ENCODE data around the gene DCTN5.
A peak's percentile ranks its signal among the peaks of the same experiment; 100 is the strongest.

DCTN5 gene

DNA sequence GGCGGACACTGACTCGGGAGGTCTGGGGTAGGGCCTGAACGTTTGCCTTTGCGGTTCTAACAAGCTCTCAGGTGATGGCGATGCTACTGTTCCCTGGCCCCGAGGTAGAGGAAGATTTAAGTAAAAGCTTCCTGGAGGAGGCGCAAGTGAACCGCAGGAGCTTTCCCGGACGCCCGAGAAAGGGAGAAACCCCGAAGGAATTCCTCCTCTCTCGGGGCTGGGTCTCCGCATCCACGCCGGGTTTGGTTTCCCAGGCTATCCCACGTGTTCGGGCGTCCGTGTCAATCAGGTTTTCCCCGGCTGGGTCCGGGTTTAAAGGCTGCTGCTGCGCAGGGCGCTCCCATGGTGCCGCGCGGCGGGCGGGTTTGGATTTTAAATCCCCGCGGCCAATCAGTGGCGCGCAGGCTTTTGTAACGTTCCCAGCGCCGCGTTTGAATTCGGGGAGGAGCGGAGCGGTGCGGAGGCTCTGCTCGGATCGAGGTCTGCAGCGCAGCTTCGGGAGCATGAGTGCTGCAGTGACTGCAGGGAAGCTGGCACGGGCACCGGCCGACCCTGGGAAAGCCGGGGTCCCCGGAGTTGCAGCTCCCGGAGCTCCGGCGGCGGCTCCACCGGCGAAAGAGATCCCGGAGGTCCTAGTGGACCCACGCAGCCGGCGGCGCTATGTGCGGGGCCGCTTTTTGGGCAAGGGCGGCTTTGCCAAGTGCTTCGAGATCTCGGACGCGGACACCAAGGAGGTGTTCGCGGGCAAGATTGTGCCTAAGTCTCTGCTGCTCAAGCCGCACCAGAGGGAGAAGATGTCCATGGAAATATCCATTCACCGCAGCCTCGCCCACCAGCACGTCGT, 37.4 kb downstream of the DCTN5 start, which contains the start of gene PLK1:
TSS of gene PLK1 (plus strand) at position 460 of the 844 bp plus-strand sequence. CDS start at position 504, 44 bp downstream.
- 1 to 2% methylated on average over 75 of the region's 75 CpGs for WGBS, 2 experiments
- Histone ChIP-seq H3K27ac (ENCODE audit: insufficient read depth, low read depth, low read length, poor library complexity, severe bottlenecking) (peak within 1 kb of the TSS; percentile 70), H3K4me3 (ENCODE audit: insufficient read depth, low read depth, low read length) (peak within 1 kb of the TSS; percentile 89), H3K9me3 (ENCODE audit: control insufficient read depth, low read length) (no peaks in the 10 kb centered on the region), H3K36me3 (ENCODE audit: control insufficient read depth, insufficient read depth, low read length) (peaks cover 21% of the 10 kb centered on the region), H3K27me3 (ENCODE audit: control insufficient read depth, insufficient read depth, low read length, poor library complexity, severe bottlenecking) (no peaks in the 10 kb centered on the region), H3K4me1 (ENCODE audit: control insufficient read depth, insufficient read depth, low read length) (peaks cover 18% of the 10 kb centered on the region)

DNA sequence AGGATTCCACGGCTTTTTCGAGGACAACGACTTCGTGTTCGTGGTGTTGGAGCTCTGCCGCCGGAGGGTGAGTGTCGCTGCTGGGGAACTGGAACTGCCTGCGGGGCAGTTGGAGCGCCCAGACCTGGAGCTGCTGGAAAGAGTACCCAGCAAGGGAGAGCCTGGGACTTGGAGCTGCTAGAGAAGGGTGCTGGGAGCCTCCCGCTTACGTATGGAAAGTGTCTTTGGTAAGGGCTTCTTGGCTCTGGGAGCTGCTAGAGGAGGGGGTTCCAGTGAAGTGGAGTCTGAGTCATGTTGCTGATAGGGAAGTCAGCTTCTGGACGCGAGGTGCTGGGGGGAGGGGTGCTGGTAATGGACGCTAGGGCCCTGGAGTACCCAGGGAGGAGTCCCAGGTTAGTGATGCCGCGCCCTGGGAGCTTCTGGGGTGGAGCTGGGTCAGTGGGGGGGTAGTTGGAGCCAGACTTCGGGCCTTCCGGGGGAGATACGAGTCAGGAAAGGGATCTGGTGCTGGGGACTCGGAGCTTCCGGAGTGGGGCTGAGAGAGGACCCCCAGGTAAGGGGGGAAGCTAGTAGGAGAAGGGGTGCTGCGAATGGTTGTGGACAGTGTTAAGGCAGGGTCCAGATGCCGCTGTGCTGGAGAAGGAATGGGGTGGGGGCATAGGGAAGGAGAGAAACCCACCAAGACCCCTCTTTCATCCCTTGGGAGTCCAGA, 38.2 kb downstream of the DCTN5 start:
- peak overlapping the region; percentile 89 for H3K4me3 ChIP-seq (ENCODE audit: insufficient read depth, low read depth, low read length)
- no peaks in the 10 kb centered on the region for H3K27me3 ChIP-seq (ENCODE audit: control insufficient read depth, insufficient read depth, low read length, poor library complexity, severe bottlenecking)
- H3K4me1 ChIP-seq (ENCODE audit: control insufficient read depth, insufficient read depth, low read length), result peaks cover 18% of the 10 kb centered on the region
- H3K36me3 ChIP-seq (ENCODE audit: control insufficient read depth, insufficient read depth, low read length), result peaks cover 24% of the 10 kb centered on the region
- no peaks in the 10 kb centered on the region for H3K9me3 ChIP-seq (ENCODE audit: control insufficient read depth, low read length)
- 0 to 1% methylated on average over 24 of the region's 24 CpGs for WGBS, 2 experiments
- no peak overlapping the region for H3K27ac ChIP-seq (ENCODE audit: insufficient read depth, low read depth, low read length, poor library complexity, severe bottlenecking)

DNA sequence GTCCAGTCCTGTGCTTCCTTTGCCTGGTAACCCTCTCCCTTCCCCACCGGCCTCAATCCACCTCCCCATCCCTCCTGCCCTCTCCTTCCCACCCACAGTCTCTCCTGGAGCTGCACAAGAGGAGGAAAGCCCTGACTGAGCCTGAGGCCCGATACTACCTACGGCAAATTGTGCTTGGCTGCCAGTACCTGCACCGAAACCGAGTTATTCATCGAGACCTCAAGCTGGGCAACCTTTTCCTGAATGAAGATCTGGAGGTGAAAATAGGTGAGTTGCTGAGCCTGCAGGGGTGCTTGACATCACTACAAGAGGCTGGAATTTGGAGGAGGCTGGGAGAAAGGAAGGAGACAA, 38.7 kb downstream of the DCTN5 start:
- H3K4me3 ChIP-seq (ENCODE audit: insufficient read depth, low read depth, low read length), result peak overlapping the region; percentile 89
- no peak overlapping the region for H3K27ac ChIP-seq (ENCODE audit: insufficient read depth, low read depth, low read length, poor library complexity, severe bottlenecking)
- no peaks in the 10 kb centered on the region for H3K9me3 ChIP-seq (ENCODE audit: control insufficient read depth, low read length)
- peaks cover 24% of the 10 kb centered on the region for H3K36me3 ChIP-seq (ENCODE audit: control insufficient read depth, insufficient read depth, low read length)
- WGBS, 2 experiments, result 17 to 25% methylated on average over 6 of the region's 6 CpGs
- no peaks in the 10 kb centered on the region for H3K27me3 ChIP-seq (ENCODE audit: control insufficient read depth, insufficient read depth, low read length, poor library complexity, severe bottlenecking)
- H3K4me1 ChIP-seq (ENCODE audit: control insufficient read depth, insufficient read depth, low read length), result peaks cover 18% of the 10 kb centered on the region

DNA sequence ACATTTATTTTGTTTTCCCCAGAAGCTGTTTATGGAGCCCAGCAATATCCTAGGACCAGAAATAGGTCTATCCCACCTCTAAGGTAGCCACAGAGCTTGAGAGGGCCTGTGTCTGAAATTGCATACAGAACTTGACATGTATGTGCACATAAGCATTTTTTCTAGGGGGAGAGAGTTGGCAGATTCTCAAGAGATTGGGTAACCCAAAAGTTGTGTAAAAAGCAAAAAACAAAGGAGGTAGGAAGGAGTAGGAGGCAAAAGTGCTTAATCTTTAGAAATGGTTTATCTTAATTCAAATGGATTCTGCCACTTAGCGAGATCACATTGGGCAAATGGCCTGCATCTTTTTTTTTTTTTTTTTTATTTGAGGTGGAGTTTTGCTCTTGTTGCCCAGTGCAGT, 40.9 kb downstream of the DCTN5 start:
- 83 to 97% methylated on average over 1 of the region's 1 CpG for WGBS, 2 experiments
- Histone ChIP-seq H3K27me3 (ENCODE audit: control insufficient read depth, insufficient read depth, low read length, poor library complexity, severe bottlenecking) (no peaks in the 10 kb centered on the region), H3K4me3 (ENCODE audit: insufficient read depth, low read depth, low read length) (no peak overlapping the region), H3K9me3 (ENCODE audit: control insufficient read depth, low read length) (no peaks in the 10 kb centered on the region), H3K4me1 (ENCODE audit: control insufficient read depth, insufficient read depth, low read length) (peaks cover 18% of the 10 kb centered on the region), H3K27ac (ENCODE audit: insufficient read depth, low read depth, low read length, poor library complexity, severe bottlenecking) (no peak overlapping the region), H3K36me3 (ENCODE audit: control insufficient read depth, insufficient read depth, low read length) (peaks cover 31% of the 10 kb centered on the region)

DNA sequence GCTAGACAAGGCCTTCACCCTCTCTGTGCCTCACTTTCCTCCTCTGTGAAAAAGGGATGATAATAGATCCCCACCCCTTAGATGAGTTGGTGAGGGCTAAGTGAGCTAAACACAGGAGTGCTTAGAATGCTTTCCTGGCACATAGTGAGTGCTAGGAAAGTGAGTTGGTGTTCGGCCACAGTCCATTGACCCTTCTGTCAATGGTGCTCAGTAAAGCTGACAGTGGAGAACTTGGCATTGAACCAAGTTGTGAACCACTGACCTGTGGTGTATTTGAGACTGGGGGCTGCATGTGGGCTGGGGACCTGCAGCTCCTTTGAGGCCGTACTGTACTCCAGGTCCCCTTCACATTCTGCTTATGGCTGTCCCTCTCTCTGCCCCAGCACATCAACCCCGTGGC, 42.2 kb downstream of the DCTN5 start:
- peaks cover 42% of the 10 kb centered on the region for H3K36me3 ChIP-seq (ENCODE audit: control insufficient read depth, insufficient read depth, low read length)
- WGBS, 2 experiments, result 92 to 94% methylated on average over 3 of the region's 3 CpGs

GRCh38 chr16:23687034-23687808, 46.0 kb downstream of the DCTN5 start:
- Histone ChIP-seq H3K27me3 (ENCODE audit: control insufficient read depth, insufficient read depth, low read length, poor library complexity, severe bottlenecking) (no peaks in the 10 kb centered on the region), H3K9me3 (ENCODE audit: control insufficient read depth, low read length) (no peaks in the 10 kb centered on the region), H3K4me3 (ENCODE audit: insufficient read depth, low read depth, low read length) (no peak overlapping the region), H3K27ac (ENCODE audit: insufficient read depth, low read depth, low read length, poor library complexity, severe bottlenecking) (no peak overlapping the region), H3K36me3 (ENCODE audit: control insufficient read depth, insufficient read depth, low read length) (peaks cover 55% of the 10 kb centered on the region), H3K4me1 (ENCODE audit: control insufficient read depth, insufficient read depth, low read length) (no peaks in the 10 kb centered on the region)
- WGBS, 2 experiments, result 95 to 96% methylated on average over 16 of the region's 16 CpGs

More for the DNA sequence above, 42.2 kb downstream of the DCTN5 start:
- no peak overlapping the region for H3K4me3 ChIP-seq (ENCODE audit: insufficient read depth, low read depth, low read length)
- no peaks in the 10 kb centered on the region for H3K9me3 ChIP-seq (ENCODE audit: control insufficient read depth, low read length)
- H3K27ac ChIP-seq (ENCODE audit: insufficient read depth, low read depth, low read length, poor library complexity, severe bottlenecking), result no peak overlapping the region
- no peaks in the 10 kb centered on the region for H3K27me3 ChIP-seq (ENCODE audit: control insufficient read depth, insufficient read depth, low read length, poor library complexity, severe bottlenecking)
- peaks cover 18% of the 10 kb centered on the region for H3K4me1 ChIP-seq (ENCODE audit: control insufficient read depth, insufficient read depth, low read length)

GRCh38 chr16:23689442-23690187, 48.3 kb downstream of the DCTN5 start:
- no peaks in the 10 kb centered on the region for H3K27me3 ChIP-seq (ENCODE audit: control insufficient read depth, insufficient read depth, low read length, poor library complexity, severe bottlenecking)
- no peaks in the 10 kb centered on the region for H3K9me3 ChIP-seq (ENCODE audit: control insufficient read depth, low read length)
- H3K4me3 ChIP-seq (ENCODE audit: insufficient read depth, low read depth, low read length), result no peak overlapping the region
- no peak overlapping the region for H3K27ac ChIP-seq (ENCODE audit: insufficient read depth, low read depth, low read length, poor library complexity, severe bottlenecking)
- WGBS, 2 experiments, result 97% methylated on average over 35 to 36 of the region's 36 CpGs
- H3K36me3 ChIP-seq (ENCODE audit: control insufficient read depth, insufficient read depth, low read length), result peaks cover 39% of the 10 kb centered on the region
- H3K4me1 ChIP-seq (ENCODE audit: control insufficient read depth, insufficient read depth, low read length), result no peaks in the 10 kb centered on the region

DNA sequence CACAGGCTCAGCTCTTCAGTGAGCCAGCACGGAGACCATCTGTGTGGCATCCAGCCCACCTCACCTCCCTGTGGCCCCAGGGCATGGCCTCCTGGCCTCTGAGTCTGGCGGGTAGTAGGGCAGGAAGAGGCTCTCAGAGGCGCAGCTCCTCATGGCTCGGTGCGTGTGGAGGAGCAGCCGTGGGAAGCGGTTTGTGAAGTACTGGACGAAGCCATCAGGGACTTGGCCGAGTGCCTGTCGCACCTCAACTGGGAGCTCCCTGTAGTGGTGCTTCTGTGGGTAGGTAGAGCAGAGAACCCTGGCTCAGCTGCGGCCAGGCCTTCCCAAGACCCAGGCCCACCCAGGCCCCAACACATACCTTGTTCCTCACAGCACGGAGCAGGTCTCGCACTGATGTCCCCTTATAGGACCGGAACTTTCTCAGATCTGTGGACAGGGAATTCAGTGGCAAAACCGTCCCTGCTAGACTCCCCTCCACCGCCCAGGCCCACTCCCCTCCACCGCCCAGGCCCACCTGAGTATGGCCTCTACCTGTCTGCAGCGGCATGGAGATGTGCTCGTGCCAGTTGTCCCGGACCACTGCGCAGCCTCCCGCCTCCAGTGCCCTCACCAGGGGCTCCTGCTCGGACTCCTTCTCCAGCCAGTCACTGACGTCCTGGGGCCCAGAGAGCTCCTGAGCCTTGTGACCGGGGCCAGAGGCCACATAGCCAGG, 49.7 kb downstream of the DCTN5 start:
- 92 to 94% methylated on average over 25 of the region's 25 CpGs for WGBS, 2 experiments
- Histone ChIP-seq H3K36me3 (ENCODE audit: control insufficient read depth, insufficient read depth, low read length) (peaks cover 39% of the 10 kb centered on the region), H3K27ac (ENCODE audit: insufficient read depth, low read depth, low read length, poor library complexity, severe bottlenecking) (no peak overlapping the region)

DNA sequence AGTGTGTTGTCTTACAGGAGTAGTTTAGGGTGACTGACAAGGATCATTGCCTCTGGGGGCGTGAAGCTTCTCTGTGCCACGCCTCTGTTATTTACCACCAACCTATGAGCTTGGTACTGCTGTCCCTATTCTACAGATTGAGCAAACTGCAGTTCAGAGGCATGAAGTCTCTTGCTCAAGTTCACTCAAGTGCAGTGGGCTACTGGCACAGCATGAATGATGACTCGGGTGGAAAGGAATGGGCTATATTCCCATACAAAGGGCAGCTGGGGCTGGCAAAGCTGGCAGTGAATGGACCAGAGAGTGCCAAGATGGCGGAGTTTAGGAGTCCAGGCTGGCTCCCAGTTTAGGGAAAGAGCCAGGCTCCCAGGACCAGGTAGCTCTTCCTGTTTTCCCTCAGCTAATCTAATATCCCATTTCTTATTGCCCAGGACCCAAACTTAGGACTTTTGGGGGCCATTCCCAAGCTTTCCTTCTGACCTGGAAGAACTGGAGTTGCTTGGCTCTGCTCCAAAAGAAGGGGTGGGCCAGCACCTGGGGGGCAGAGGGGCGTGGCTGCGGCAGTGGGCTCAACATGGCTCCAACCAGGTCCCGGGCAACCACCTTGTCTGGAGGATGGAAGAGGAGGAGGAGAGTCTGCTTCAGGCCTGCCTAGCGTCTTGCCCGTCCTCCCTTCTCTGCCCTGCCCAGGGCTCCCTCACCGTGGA, 50.4 kb downstream of the DCTN5 start:
- Histone ChIP-seq H3K27ac (ENCODE audit: insufficient read depth, low read depth, low read length, poor library complexity, severe bottlenecking) (no peak overlapping the region), H3K9me3 (ENCODE audit: control insufficient read depth, low read length) (no peaks in the 10 kb centered on the region), H3K36me3 (ENCODE audit: control insufficient read depth, insufficient read depth, low read length) (peaks cover 36% of the 10 kb centered on the region), H3K27me3 (ENCODE audit: control insufficient read depth, insufficient read depth, low read length, poor library complexity, severe bottlenecking) (no peaks in the 10 kb centered on the region), H3K4me3 (ENCODE audit: insufficient read depth, low read depth, low read length) (no peak overlapping the region), H3K4me1 (ENCODE audit: control insufficient read depth, insufficient read depth, low read length) (no peaks in the 10 kb centered on the region)
- 94% methylated on average over 10 of the region's 10 CpGs for WGBS, 2 experiments

More for the DNA sequence above, 49.7 kb downstream of the DCTN5 start:
- no peaks in the 10 kb centered on the region for H3K27me3 ChIP-seq (ENCODE audit: control insufficient read depth, insufficient read depth, low read length, poor library complexity, severe bottlenecking)
- H3K4me3 ChIP-seq (ENCODE audit: insufficient read depth, low read depth, low read length), result no peak overlapping the region
- H3K4me1 ChIP-seq (ENCODE audit: control insufficient read depth, insufficient read depth, low read length), result no peaks in the 10 kb centered on the region
- H3K9me3 ChIP-seq (ENCODE audit: control insufficient read depth, low read length), result no peaks in the 10 kb centered on the region
